ENCODE data around the gene ZBTB20.

ZBTB20 gene

DNA sequence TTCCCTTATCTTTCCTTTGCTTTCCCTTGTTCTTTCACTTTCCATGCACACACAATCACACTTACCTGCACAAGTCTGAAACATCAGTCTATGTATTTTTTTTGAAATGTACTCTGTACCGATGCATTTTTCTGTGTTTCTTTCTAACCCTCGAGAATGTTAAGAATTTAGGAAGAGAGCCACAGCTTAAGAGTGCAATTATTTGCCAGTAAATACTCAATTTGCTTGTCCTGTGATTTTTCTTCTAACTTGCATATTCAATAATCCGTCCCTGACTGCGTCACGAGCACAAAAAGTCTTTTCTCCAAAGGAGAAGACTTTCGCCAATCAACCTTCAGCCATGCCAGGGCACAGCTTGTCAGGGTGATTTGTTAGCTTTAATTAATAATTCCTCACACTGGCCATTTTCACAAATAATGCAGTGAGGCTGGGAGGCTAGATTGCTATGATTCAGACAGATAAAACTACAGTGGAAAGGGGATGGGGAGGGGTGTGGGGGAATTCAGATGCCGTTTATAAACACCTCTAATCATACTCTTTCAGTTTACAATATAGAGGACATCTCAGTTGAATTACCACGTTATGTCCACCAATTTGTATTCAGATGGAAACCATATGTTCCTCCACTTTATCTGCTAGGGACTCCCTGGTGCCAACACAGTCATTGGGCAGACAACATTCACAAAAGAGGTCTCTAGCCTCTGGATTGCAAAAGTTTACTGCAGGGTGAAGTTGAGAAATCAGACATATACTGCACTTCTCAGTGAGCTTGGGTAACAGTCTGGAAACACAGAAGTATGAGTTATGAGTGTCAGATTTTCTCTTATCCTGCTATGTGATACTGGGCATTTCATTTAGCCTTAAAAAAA lies 388.0 kb downstream of the ZBTB20 start:
- peak; percentile 77 for DNase-seq (ENCODE audit: low read depth)
- TF ChIP-seq, protein P1, sequence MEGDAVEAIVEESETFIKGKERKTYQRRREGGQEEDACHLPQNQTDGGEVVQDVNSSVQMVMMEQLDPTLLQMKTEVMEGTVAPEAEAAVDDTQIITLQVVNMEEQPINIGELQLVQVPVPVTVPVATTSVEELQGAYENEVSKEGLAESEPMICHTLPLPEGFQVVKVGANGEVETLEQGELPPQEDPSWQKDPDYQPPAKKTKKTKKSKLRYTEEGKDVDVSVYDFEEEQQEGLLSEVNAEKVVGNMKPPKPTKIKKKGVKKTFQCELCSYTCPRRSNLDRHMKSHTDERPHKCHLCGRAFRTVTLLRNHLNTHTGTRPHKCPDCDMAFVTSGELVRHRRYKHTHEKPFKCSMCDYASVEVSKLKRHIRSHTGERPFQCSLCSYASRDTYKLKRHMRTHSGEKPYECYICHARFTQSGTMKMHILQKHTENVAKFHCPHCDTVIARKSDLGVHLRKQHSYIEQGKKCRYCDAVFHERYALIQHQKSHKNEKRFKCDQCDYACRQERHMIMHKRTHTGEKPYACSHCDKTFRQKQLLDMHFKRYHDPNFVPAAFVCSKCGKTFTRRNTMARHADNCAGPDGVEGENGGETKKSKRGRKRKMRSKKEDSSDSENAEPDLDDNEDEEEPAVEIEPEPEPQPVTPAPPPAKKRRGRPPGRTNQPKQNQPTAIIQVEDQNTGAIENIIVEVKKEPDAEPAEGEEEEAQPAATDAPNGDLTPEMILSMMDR (conservative IDR thresholded peaks at IDR 0.05; ENCODE audit: low read depth, low read length) = no peak
- peak overlapping the region; percentile 48 for H3K4me3 ChIP-seq (ENCODE audit: low read length)

DNA sequence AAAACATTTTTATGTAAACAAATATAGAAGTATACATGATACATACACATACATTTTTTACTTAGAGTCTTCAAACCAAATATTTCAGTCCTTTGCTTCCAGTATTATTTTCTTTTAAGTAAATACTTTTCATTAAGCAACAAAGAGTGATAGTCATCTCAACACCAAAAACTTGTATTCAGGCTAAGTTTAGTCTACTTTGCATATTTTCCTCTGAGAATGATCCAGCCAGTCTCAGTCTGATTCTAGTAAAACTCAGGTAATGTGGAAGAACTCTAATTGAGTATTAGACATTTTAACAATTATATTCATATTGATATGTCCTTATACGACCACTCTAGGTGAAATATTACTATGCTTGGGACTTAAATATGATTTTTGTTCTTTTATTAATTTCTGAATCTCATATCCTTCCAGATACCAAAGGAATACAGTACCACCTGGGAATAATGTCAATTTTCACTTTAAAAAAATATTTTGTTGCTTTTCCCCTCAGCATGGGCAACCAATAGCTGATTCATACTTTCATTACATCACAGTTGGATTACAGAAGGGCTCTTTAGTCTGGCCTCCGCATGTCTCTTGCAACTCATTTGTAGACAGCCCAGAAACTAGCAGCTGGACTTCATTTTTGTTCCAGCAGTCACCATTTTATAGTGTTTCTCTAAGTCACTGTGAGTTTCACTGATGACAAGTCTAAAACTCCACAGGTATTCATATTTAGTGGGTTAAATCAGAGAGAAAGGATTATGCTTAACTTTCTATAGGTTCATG lies 390.4 kb downstream of the ZBTB20 start:
- no peak for DNase-seq (ENCODE audit: low read depth)
- TF ChIP-seq, protein P1 (conservative IDR thresholded peaks at IDR 0.05; ENCODE audit: low read depth, low read length) = no peak
- no peak overlapping the region for H3K4me3 ChIP-seq (ENCODE audit: low read length)

DNA sequence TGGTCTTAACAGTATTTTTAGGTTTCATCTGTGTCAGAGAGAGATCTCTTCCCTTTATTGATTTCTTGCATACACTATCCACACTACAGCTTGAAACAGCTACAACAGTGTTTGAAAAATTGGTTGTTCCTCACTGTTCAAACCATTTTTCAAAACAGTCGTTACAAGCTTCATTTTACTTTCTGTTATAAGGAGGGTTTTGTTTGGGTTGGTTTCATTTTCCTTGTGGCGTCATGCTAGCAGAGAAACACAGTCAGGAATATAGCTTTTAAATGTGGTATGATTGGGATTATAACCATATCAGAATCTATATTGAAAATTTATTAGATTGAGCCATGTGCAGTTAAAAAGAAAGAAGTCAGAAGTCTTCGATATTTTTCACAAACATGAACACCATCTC lies 400.6 kb downstream of the ZBTB20 start:
- H3K4me3 ChIP-seq (ENCODE audit: low read length) = no peak overlapping the region
- TF ChIP-seq, protein P1 (conservative IDR thresholded peaks at IDR 0.05; ENCODE audit: low read depth, low read length) = no peak
- DNase-seq (ENCODE audit: low read depth) = no peak

DNA sequence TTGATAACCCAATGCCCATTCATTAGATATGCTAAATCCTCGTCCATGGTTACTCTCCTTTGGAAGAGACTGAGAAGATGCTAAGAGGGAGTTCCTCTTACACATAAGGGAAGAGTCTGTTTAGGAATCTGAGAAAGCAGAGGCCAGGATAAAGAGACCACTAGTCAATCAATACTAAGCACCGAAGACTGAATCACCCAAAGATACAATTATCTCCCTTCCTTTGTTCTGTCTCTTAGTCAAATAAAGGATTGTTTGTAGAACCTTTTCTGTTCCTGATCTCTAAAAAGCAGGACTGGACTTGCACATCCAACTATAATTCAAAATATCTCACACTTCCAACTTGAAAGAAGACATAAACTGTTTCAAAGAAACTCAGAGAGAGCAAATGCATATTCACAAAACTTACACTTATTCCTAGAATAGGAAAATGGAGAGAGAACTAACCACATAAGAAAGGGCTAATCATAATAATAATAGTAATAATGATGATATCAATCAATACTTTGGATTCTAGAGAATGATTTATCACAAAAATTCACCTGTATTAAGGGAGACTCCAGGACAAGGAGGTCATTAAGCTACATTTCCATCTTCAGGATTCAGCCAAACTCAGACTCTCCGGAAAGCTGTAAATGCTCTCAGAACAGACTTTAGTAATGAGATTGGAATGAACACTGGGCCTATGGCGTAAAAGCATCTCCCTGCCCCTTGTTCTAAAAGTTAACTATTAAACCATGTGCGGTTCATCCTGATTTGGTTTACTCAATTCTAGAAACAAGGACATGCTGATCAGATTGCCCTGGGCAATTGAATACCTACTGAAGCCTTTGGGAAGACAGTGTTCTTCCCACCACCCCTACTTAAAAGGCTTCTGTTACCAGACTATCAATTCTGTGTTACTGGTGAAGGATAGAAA lies 401.5 kb downstream of the ZBTB20 start:
- TF ChIP-seq, protein P1 (conservative IDR thresholded peaks at IDR 0.05; ENCODE audit: low read depth, low read length) = no peak
- no peak overlapping the region for H3K4me3 ChIP-seq (ENCODE audit: low read length)
- DNase-seq (ENCODE audit: low read depth) = no peak

DNA sequence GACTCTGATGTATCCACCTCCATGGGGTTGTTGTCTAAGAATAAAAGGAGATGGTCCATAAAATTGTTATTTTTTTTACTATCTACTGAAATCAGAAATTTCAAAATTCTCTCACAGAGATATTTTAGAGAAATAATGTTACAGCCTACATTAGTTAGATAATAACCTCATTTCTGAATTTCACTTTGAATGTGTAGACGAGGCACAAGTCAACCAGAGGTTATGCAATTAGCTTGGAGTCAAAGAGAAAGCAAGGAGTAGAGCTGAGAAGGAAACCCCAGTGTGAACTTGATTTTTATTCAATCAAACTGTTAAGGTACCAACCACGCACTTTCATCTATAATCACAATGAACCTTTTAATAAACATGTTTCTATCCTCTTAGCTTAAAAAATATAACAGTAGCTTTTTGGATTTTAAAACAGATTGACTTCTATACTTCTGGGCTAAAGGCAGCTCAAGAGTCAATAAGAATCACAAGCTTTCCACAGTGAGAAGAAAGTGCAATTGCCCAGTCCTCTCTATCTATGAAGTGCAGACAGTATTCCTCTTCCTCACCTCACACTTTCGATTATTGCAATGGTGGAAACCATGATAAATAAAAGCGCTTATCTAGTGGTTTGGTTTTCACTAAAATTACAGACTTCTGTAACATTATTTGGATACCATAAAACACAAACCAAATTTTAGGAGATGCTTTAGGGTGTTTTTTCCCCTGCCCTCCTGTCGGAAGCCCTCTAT lies 403.2 kb downstream of the ZBTB20 start:
- TF ChIP-seq, protein P1 (conservative IDR thresholded peaks at IDR 0.05; ENCODE audit: low read depth, low read length) = no peak
- H3K4me3 ChIP-seq (ENCODE audit: low read length) = no peak overlapping the region
- no peak for DNase-seq (ENCODE audit: low read depth)

DNA sequence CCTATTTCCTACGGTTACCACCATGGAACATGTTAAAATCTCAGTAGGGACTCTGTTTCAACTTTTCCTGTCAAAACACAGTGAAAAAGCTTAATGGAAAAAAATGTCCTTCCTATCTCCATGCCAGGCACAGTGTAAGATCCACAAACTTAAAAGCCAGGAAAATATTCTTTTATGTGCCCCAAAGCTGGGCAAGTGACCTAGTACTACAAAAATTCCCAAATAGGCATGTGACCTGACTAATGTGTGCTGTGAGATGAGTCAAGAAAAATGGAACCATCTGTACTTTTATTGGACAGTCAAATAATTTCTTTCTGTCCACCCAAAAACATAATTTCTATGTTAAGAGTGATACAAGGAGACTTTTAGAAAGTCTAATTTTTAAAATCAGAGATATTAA lies 406.0 kb downstream of the ZBTB20 start:
- DNase-seq (ENCODE audit: low read depth) = no peak
- no peak overlapping the region for H3K4me3 ChIP-seq (ENCODE audit: low read length)
- TF ChIP-seq, protein P1 (conservative IDR thresholded peaks at IDR 0.05; ENCODE audit: low read depth, low read length) = no peak
